ENCODE results near the gene SPEM2.

SPEM2 gene

DNA sequence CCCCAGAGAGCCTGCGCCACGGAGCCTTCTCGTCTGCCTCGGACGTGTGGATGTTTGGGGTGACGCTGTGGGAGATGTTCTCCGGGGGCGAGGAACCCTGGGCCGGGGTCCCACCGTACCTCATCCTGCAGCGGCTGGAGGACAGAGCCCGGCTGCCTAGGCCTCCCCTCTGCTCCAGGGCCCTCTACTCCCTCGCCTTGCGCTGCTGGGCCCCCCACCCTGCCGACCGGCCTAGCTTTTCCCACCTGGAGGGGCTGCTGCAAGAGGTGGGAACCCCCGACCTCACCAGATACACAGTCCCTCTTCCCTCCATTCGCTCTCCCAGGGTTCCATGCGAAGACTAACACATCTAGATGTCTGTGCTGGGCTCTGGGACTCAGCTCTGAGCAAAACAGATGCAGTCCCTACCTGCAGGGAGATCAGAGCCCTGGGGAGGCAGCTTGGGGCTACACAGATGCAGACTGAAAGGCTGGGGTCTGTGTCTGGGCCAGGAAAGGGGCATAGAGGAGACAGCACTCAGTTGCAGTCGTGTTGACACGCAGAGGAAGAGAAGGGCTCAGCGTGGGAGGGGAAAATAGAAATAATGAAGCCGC lies 40.8 kb upstream of the SPEM2 start:
- TF ChIP-seq ZFX (IDR thresholded peaks at IDR 0.05) = no peak
- TF ChIP-seq, protein P1, sequence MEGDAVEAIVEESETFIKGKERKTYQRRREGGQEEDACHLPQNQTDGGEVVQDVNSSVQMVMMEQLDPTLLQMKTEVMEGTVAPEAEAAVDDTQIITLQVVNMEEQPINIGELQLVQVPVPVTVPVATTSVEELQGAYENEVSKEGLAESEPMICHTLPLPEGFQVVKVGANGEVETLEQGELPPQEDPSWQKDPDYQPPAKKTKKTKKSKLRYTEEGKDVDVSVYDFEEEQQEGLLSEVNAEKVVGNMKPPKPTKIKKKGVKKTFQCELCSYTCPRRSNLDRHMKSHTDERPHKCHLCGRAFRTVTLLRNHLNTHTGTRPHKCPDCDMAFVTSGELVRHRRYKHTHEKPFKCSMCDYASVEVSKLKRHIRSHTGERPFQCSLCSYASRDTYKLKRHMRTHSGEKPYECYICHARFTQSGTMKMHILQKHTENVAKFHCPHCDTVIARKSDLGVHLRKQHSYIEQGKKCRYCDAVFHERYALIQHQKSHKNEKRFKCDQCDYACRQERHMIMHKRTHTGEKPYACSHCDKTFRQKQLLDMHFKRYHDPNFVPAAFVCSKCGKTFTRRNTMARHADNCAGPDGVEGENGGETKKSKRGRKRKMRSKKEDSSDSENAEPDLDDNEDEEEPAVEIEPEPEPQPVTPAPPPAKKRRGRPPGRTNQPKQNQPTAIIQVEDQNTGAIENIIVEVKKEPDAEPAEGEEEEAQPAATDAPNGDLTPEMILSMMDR (conservative IDR thresholded peaks at IDR 0.05) = no peak
- no peak overlapping the region for H3K27ac ChIP-seq

DNA sequence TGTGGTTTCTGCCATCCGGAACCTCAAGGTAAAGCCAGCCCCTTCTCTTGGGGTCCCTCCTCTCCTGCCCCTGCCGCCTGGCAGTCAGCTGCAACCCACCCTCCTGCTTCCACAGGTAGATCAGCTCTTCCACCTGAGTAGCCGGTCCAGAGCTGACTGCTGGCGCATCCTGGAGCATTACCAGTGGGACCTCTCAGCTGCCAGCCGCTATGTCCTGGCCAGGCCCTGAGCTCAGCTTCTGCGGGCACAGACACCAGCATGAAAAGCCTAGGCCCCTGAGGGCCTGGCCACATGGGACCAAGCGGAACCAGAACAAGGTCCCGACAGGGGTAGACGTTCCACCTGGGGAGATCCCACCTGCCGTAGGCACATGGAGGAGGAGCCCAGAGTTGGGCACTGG lies 36.6 kb upstream of the SPEM2 start:
- no peak overlapping the region for H3K27ac ChIP-seq
- TF ChIP-seq, protein P1 (conservative IDR thresholded peaks at IDR 0.05) = no peak
- TF ChIP-seq ZFX (IDR thresholded peaks at IDR 0.05) = no peak

DNA sequence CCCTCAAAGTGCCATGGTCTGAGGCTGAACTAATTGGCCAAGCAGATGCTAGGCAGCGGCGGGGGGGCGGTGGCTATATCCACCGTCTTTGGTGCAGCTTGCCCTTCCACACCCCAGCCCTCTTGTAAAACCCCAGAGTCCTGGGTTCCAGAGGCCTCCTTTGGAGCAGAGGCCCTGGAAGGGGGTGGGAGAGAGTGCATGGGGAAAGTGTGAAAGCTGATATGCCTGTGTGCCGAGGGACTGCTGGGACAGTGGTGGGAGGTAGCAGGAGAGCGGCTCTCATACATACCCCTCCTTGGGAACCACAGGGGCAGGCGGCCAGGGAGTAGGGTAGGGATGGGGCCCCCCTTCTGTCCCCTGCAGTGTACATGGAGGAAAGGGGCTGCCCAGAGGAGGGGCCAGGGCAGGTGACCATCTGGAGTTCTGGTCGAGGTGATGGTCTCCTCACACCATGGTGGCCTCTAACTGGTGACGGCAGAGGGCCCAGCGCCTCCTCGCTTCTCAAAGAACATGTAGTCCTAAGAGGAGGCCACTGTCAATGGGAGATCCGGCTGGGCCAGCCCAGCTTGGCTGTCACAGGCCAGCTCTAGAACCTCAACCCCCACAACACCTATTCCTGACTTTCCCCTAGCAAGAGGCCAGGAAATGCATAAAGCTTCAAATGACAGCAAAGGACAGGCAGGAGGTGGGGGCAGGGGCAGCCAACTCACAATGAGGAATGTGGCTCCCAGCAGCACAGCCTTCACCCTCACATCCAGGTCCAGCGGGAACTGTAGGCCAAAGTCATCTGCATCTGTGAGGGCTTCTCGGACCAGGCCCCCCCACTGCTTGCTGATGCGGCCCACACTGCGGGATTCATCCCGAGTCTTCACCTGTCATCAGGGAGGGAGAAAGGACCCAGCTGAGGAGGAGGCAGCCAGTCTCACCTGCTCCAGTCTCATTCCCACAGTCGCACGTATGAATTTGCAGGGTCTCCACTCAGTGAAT lies 35.2 kb upstream of the SPEM2 start:
- TF ChIP-seq, protein P1 (conservative IDR thresholded peaks at IDR 0.05) = no peak
- no peak for TF ChIP-seq ZFX (IDR thresholded peaks at IDR 0.05)
- no peak overlapping the region for H3K27ac ChIP-seq

DNA sequence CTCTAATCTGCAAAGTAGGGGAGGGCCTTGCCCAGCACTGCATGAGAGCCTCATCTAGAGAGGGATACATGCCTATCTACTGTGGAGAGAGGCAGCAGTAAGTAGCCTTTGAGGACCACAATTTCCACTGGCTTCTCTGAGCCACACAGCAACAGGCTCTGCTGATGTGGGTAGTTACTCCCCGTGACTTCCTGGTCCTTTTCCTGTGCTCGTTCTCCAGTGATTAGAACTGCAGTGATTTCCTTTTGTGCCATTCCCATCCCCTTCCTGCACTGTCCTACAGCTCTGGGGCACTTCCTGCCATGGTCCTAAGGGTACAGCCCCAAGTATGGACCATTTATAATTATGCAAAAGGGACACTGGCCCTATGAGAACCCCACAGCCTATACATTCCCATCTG lies 34.1 kb upstream of the SPEM2 start:
- no peak for TF ChIP-seq ZFX (IDR thresholded peaks at IDR 0.05)
- TF ChIP-seq, protein P1 (conservative IDR thresholded peaks at IDR 0.05) = no peak
- no peak overlapping the region for H3K27ac ChIP-seq

DNA sequence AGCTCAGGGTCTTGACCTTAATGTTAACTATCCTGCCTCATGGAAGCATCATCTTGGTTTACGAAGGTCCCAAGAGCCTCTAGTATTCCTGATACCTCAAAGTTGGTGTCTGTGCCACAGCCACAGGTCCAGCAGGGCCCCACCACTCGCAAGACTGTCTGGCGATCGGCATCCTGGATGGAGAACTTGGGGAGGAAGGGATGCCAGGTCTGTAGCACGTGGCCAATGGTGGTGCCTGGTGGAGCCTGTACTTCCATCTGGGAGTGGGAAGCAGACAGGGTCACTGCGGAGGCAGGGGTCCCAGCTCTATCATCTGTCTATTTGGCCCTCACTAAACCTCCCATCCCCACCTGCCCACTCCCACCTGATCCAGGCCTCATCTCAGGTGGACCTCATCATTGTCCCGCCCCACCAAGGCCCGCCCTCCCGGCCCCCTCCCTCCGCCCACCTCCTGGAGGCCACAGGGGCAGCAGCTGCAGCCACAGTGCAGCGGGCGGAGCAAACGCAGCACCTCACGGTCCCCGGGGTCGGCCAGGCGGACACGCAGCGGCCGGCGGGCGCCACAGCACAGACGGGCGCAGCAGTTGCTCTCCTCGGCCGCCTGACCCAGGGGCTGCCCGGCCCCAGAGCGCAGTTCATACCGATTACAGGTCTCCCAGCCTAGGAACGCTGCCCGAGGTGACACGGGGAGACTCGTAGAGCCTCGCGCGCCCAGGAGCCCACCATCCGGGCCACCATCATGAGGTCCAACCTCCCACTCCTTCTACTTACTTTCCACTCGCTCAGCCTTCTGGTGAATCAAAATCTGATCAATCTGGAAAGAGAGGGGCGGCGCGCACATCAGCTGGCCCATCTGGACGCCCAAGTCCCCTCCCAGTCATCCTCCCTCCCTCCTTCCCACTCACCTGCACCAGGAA lies 32.5 kb upstream of the SPEM2 start:
- H3K27ac ChIP-seq = no peak overlapping the region
- TF ChIP-seq, protein P1 (conservative IDR thresholded peaks at IDR 0.05) = no peak
- no peak for TF ChIP-seq ZFX (IDR thresholded peaks at IDR 0.05)

DNA sequence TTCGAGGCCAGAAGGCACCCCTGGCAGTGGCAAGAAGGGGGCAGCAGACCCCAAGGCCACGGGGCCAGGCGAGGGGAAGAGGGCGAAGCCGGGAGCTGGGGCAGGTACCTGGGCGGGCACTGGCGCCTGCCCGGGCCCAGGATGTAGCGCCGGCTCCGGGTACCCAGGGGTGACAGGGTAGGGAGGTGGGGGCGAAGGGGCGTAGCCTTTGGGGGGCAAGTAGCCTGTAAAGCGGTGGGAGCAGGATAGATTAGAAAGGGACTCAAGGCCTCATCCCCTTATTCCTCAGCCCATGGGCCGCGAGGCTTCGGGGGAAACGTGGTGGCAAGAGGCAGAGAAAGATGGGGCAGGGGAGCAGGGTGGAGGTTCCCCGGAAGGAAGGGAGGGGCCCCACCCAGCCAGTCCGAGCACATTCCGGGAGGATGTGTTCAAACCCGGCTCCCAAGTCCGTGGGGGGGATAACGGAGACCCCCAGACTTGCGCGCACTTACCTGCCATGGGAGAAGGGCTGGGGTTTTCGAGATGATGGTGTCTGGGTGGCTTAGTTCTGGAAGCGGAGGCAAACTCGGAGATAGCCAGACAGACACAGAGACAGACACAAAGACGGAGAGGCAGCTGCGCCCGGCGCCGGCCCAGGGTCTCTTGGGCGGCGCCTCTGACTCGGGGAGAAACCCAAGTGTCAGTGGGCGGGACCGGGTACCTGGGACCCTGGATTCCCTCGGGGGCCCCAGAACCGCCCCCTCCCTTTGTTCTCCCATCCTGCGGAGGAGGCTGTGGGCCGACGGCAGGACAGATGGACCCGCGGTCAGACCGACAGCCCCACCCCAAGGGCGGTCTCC lies 31.6 kb upstream of the SPEM2 start:
- peak overlapping the region; percentile 82 for H3K27ac ChIP-seq
- TF ChIP-seq, protein P1 (conservative IDR thresholded peaks at IDR 0.05) = no peak
- no peak for TF ChIP-seq ZFX (IDR thresholded peaks at IDR 0.05)

All from C4-2B (cell line).